Measurements from ENCODE around the gene EPB41L2.

GRCh38 chr6:130991422-130992137 is 71.5 kb downstream of the EPB41L2 start:
- no peak for TF ChIP-seq CTCF (IDR thresholded peaks at IDR 0.05)
- TF ChIP-seq REST (IDR thresholded peaks at IDR 0.05; ENCODE audit: insufficient read depth in 1 of 2, low read depth in 2 of 2, low read length in 1 of 2): no peak
- no peak for TF ChIP-seq POLR2AphosphoS5 (IDR thresholded peaks at IDR 0.05; ENCODE audit: low read depth, low read length)
- no peak for TF ChIP-seq TCF7L2 (IDR thresholded peaks at IDR 0.05; ENCODE audit: low read depth, low read length)
